Measurements from ENCODE around the gene TMIGD2.
A peak's percentile ranks its signal among the peaks of the same experiment; 100 is the strongest.
"Not testable (repeated sequence)": the region's sequence is repeated elsewhere in the genome, so short reads cannot be mapped to it uniquely, and the experiment has no call there.

The TMIGD2 gene

DNA sequence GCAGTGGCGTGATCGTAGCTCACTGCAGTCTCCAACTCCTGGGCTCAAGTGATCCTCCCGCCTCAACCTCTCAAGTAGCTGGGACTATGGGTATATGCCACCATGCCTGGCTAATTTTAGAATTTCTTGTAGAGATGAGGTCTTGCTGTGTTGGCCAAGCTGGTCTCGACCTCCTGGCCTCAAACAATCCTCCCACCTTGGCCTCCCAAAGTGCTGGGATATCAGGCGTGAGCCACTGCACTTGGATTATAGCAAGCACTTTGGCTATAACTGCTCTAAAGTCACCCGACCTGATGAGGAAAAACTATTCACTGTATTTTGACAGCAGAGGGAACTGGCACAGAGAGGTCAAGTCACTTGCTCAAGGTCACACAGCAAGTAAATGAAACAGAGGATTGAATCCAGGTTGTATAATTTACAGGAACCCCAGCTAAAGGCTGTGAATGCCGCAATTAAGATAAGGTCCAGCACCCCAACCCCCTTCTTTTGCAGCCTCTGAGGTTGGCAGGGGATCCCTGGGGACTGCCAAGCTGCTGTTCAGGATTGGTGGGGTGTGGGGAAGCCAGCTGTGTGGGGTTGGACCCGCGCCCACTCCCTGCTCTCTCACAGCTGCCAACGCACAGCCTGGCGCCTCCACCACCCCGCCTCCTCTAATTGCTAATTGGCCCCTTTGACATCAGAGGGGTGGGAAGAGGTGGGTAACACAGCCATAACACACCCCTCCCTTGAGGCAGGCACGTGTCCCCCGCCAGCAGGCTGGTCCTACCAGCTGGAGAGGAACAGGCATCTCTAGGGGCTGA lies 6.0 kb downstream of the TMIGD2 start:
- no peak for DNase-seq

- no peak for DNase-seq
Observed at GRCh38 chr19:4294389-4294788, 7.8 kb downstream of the TMIGD2 start.

- DNase-seq: no peak
Observed at GRCh38 chr19:4292515-4292914, 9.7 kb downstream of the TMIGD2 start.

DNA sequence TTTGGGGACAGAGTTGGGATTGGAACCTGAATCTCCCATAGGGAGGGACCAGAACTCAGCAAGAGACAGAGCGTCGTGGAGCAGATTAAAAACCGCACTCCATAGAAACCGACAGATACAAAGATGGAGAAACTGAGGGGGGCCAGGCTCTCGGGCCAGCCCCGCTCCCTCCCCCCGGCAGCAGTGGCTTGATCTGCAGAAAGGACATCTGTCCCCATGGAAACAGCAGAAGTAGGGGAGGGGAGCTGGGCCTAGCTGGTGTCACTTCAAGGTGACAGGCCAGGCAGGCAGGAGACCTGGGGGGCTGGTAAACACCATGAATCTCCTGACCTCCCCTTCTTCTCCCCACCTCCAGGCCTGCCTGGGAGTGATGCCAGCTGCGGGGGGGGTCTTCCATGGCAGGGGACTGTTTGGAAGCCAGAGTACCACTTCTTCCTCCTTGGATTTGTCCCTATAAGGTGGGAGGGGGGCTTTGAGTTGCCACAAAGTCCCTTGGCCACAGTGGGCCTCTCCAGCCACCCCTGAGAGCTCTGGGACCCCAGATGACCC lies 10.9 kb downstream of the TMIGD2 start:
- no peak for DNase-seq

DNA sequence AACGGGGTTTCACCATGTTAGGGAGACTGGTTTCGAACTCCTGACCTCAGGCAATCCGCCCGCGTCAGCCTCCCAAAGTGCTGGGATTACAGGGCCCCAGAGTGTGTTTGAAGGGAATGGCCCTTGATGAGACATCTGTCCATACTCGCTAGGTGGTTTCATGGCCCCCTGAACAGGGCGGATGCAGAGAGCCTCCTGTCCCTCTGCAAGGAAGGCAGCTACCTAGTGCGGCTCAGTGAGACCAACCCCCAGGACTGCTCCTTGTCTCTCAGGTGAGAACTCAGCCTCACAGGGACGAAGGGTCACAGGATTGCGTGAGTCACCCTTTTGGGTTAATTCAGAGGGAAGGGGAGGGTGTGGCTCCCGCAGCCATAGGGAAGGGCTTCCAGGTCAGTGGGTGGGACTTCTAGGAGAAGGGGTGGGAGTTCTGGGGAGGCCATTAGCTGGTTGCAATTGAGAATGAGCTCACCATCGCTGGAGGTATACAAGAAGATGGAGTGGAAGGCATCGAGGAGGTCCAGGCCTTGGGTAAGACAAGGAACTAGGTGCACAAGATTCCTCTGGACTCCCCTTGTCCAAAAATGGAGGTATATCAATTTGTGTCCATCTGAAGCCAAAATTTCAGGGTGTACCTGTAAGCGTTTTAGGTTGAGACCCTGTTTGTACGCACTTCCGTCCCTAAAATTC lies 14.0 kb downstream of the TMIGD2 start:
- no peak for DNase-seq

GRCh38 chr19:4286141-4286540 lies 16.0 kb downstream of the TMIGD2 start:
- DNase-seq: not testable (repeated sequence)

GRCh38 chr19:4284974-4285373 lies 17.2 kb downstream of the TMIGD2 start:
- no peak for DNase-seq

DNA sequence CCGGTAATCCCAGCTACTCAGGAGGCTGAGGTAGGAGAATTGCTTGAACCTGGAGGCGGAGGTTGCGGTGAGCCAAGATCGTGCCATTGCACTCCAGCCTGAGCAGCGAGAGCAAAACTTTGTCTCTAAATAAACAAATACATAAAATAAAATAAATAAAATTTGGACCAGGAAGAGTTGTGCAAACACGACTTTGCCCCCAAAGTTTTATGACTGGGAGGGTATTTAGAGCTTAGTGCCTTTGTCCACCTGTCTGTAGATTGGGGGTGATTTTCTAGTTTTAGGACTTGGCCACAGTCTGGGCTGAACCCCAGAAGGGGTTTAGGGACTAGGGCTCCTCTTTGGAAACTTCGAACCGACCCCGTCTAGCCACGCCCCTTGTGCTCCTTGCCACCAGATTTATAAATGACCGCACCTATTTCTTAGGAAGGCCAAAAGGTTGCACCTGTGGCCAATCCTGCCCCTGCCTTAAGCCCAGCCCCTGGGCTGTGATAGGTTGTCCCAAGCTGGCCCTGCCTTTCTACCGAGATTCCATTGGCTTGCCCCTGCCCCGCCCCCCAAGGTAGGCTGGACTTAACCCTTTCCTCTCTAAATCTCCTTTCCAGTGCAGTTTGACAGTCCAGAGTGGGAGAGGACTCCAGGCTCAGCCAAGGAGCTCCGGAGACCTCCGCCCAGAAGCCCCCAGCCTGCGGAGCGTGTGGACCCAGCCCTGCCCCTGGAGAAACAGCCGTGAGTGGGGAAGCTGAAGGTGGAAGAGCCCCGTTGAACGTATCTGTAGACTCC lies 17.8 kb downstream of the TMIGD2 start:
- peak; percentile 57 for DNase-seq

- no peak for DNase-seq
Observed at GRCh38 chr19:4279530-4280422, 22.4 kb downstream of the TMIGD2 start.

DNA sequence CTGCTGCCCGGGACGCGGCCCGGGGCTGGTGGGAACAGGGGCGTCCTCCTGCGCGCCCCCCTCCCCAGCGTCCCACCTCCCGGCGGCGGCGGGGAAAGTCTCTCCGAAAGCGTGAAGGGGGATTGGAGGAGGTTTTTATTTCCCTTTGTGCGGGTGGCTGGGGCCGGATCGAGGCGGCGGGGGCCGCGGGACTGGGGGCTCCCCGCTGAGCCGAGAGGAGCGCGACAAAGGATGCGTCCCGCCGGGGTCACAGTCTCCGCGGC lies 23.0 kb downstream of the TMIGD2 start:
- DNase-seq: no peak

- no peak for DNase-seq
Observed at GRCh38 chr19:4278419-4279266, 23.5 kb downstream of the TMIGD2 start, which contains the start of gene SHD. Gene SHD, plus strand, starts transcription at chr19:4279266. Its CDS starts 798 bp downstream, at chr19:4280064.

GRCh38 chr19:4278010-4278409 lies 24.2 kb downstream of the TMIGD2 start:
- no peak for DNase-seq

GRCh38 chr19:4277191-4277696 lies 24.9 kb downstream of the TMIGD2 start:
- no peak for DNase-seq

DNA sequence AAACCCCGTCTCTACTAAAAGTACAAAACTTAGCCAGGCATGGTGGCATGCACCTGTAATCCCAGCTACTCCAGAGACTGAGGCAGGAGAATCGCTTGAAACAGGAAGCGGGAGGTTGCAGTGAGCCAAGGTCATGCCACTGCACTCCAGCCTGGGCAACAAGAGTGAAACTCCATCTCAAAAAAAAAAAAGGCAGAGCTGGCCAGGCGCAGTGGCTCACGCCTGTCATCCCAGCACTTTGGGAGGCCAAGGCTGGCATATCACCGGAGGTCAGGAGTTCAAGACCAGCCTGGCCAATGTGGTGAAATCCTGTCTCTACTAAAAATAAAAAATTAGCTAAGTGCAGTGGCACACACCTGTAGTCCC lies 27.9 kb downstream of the TMIGD2 start:
- not testable (repeated sequence) for DNase-seq

DNA sequence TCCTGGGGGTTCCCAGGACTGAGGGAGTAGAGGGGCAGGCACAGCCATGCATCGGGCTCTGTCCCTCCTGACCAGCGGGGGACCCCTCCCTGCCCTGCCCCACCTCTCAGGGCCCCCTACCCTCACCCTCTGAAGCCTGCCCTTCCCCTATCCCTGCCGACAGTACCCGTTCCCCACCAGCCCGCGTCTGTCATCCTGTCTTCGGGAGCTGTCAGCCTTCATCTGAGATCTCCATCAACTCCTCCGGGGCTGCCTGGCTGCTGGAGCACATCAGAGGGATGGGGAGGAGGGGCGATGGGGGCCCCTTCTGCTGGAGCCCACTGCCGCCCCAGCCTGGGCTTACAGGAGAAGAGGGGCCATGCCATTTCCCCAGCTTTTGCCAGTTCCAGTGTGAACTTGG lies 29.3 kb downstream of the TMIGD2 start:
- no peak for DNase-seq

DNA sequence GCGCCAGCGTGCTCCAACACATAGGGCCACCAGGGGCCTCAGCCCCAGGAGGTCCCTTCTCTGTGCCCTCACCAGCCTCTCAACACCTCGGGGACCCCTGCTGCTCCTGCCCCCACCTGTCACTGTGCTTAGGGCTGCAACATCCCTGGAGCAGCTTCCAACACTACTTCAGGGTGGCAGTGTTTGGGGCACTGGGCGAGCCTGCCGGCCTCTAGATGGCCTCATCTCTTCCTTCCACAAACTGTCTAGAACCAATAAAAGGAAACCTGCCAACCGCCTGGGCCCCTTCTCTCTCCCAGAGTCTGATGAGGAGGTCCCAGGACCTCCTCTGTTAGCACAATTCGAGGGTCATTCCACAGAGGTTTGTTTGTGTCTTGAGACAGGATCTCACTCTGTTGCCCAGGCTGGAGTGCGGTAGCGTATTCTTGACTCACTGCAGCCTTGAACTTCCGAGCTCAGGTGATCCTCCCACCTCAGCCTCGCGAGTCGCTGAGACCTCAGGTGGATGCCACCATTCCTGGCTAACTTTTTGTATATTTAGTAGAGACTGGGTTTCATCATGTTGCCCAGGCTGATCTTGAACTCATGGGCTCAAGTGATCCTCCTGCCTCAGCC lies 33.3 kb downstream of the TMIGD2 start:
- DNase-seq: no peak

DNA sequence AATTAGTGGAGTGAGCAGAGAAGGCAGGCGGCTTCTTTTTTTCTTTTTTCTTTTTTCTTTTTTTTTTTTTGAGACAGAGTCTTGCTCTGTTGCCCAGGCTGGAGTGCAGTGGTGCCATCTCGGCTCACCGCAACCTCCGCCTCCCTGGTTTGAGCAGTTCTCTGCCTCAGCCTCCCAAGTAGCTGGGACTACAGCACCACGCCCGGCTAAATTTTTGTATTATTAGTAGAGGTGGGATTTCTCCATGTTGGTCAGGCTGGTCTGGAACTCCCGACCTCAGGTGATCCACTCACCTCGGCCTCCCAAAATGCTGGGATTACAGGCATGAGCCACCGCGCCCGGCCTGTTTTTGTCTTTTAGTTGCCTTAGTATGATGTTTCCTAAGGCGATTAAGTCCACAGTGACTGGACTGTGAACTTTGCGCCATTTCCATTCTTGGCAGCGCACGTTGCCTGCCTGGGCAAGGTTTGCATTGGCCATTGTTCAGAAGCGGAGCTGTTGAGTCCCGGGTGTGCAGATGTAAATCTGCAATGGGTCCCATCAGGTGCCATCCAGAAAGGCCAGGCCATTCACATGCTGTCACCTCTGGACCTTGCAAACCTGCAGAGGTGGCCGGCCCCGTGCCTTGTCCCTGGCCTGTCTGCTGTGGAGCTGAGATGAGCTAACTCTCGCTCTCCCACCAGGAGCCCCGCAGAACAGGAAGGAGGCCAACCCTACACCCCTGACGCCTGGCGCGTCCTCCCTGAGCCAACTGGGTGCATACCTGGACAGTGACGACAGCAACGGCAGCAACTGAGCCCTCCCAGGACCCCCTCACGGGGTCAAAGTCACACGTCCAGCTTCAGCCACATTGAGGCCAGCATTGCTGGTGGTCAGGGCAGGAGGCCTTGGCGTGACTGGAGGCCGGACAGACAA lies 34.0 kb downstream of the TMIGD2 start:
- no peak for DNase-seq

DNA sequence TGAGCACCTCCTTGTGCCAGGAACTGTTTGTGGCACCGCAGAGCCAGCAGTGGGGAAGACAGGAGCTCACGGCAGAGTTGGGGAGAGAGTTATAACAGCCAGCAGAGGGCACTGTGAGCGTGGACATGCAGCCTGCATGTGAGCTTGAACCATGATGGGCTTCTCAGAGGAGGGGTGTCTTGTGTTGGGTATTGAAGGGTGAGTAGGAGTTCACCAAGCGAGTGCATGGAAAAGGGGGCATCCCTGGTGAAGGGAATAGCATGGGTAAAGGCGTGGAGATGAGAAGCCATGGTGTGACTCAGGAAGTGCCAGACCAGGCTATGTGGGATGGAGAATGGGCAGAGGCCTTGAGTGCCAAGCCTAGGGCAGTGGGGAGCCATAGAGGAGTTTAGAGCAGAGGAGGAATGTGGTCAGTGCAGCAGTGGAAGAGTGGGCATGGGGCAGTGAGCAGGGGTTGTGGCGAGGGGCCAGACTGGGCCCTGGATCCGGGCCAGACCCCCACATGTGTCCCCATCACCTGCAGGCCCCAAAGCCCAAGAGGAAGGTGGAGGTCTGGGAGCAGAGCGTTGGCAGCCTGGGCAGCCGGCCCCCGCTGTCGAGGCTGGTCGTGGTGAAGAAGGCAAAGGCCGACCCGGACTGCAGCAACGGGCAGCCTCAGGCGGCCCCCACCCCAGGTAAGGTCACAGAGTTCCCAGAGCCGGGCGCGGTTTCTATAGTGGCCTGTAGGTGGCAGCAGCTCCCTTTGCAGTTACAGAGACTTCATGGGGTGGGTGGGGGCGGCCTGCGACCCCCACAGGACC lies 34.9 kb downstream of the TMIGD2 start:
- DNase-seq: no peak

Measured in NCI-H1048 (cell line).